HG03159 (cell line): ENCODE results near the gene NR1H4.
"Not testable (repeated sequence)": the region's sequence is repeated elsewhere in the genome, so short reads cannot be mapped to it uniquely, and the experiment has no call there.

Experiments
- ATAC-seq: cut with Tn5 transposase; IDR thresholded peaks from one replicate; pipeline ENCODE4 v1.9.1; 2021; ENCODE audit warnings: mild to moderate bottlenecking, moderate library complexity; ENCODE audit not compliant: unreplicated experiment

The NR1H4 gene

GRCh38 chr12:100508751-100509150 lies 35.1 kb downstream of the NR1H4 start:
- no peak for ATAC-seq

- no peak for ATAC-seq
Measured at GRCh38 chr12:100512692-100513091, 39.0 kb downstream of the NR1H4 start.

DNA sequence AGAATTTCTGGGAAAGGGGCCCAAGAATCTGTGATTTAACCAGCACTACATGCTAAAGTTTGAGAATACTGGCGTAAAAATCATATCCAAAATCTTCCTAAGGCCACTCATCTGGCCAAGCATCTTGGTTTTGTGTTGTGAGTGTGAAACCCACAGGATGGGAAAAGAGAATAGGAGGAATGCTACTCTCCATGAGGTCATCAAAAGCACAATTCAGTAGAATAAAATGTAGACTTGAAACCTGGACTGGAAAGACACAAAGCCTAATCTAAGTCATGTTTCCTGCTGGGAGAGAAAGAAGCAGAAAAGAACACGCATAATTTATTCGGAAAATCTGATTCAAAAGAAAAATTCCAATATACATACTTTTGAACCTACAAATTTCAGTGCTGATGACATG lies 42.3 kb downstream of the NR1H4 start:
- ATAC-seq = no peak

- ATAC-seq = no peak
Measured at GRCh38 chr12:100518376-100518775, 44.7 kb downstream of the NR1H4 start.

GRCh38 chr12:100520048-100520769 lies 46.5 kb downstream of the NR1H4 start:
- no peak for ATAC-seq

GRCh38 chr12:100521958-100522357 lies 48.3 kb downstream of the NR1H4 start:
- ATAC-seq = no peak

DNA sequence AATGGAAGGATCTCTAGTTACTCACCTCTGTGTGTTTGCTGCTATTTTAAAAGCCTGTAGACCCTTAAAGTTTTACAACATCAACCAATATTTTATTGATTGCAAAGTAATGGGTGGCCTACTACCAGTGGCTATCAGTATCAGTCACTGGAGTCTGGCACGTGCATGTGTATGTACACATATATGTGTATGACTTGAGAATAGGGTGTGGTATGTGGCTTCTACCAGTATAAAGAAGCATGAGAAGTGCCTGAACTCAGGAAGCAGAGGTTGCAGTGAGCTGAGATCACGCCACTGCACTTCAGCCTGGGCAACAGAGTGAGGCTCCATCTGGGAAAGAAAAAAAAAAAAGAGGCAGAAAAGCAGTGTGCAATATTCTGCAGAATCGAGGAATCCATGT lies 54.4 kb downstream of the NR1H4 start:
- no peak for ATAC-seq

- ATAC-seq = no peak
Measured at GRCh38 chr12:100528471-100529127, 54.9 kb downstream of the NR1H4 start.

GRCh38 chr12:100529756-100530350 lies 56.2 kb downstream of the NR1H4 start:
- no peak for ATAC-seq

DNA sequence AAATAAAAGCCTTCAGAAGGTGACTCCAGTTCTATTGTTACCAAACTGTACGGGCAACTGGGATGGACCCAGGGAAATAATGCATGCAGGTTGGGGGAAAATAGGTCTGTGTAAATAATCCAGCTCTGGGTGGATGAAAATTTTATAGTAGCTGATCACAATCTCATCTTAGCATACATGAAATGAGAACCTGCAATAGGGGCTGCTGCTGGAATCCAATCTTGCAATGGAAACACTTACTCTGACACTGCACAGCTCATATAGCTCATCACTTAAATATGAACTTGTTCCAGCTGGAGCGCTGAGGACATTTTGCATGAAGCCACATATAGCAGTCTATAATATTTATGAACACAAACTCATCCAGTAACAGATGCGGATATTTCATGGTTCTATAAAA lies 59.7 kb downstream of the NR1H4 start:
- ATAC-seq = no peak

- ATAC-seq = no peak
Measured at GRCh38 chr12:100534625-100535227, 61.1 kb downstream of the NR1H4 start.

DNA sequence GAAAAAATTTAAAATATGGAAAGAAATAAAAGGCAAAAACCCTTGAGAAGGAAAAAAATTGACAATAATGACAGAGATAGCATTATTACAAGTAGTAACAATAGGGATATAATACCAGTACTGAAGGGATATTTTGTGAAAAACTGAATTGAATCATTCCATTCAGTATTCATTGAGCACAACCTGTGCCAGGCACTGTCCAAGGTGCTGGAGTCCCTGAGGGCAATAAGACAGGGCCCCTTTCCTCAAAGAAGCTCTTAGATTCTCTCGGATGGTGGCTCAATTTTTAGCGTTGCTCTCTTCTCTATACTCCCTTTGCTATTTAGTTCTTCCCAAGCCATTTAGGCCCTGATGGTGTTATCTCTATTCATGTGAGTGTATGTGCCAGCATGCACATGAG lies 65.5 kb downstream of the NR1H4 start:
- no peak for ATAC-seq

- no peak for ATAC-seq
Measured at GRCh38 chr12:100544165-100544564, 70.5 kb downstream of the NR1H4 start.

GRCh38 chr12:100545092-100545491 lies 71.4 kb downstream of the NR1H4 start:
- no peak for ATAC-seq

DNA sequence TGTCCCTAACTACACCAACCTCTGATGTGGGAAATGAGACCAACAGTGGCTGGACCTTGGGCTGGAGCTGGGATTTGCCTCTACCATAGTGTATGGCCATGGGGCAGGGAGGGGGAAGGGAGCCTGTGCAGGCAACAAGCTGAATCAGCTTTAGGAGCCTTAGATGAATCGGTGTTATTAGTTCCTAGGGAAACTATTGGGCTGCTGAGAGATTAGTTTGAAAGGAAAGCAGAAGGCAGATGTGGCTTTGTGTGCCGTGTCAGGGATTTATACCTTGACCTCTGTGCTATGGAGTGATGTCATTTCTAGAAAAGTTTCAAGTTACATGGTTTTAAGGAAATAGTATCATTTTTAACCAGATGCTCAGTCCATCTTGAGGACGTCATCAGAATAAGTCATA lies 80.3 kb downstream of the NR1H4 start:
- no peak for ATAC-seq

DNA sequence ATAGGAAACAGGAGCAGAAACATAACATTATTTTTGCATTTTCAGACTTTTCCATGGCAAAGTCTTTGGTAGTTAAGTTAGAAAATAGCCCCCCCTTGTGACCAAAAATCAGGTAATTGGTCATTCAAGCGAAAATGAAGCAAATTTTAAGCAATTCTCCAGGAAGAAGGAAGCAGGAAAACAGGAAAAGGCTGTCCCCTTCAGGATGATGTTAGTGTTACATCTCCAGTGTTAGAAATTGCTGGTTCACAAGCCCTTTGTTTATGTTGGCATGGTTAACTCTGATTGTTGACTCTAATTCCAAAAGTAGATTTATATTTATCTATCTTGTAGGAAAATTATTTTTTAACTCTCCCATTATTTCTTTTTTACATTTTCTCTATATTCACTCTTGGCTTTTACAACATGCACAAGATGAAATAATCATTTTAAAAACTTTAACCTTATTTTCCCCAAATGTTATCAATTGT lies 81.0 kb downstream of the NR1H4 start:
- no peak for ATAC-seq

DNA sequence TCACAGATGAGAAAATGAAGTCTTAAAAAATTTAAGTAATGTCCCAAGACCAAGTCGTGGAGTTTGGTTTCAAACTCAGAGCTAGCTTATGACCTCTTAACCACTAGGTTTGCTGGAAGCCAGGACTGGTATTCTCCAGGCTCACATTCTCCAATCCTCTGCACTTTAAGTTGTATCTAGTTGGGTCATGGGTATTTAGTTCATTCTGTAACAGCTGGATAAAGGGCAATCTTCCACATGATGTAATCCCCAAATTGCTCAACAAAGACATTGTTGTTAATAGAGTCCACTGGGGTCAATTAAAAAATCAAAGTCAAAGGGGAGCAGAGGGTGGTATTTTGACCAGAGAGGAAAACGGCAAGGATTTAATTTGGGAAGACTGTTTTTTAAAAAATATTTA lies 82.1 kb downstream of the NR1H4 start:
- no peak for ATAC-seq

- no peak for ATAC-seq
Measured at GRCh38 chr12:100557357-100557756, 83.7 kb downstream of the NR1H4 start.

GRCh38 chr12:100559261-100559660 lies 85.6 kb downstream of the NR1H4 start:
- not testable (repeated sequence) for ATAC-seq

- no peak for ATAC-seq
Measured at GRCh38 chr12:100564090-100564489, 90.4 kb downstream of the NR1H4 start.

DNA sequence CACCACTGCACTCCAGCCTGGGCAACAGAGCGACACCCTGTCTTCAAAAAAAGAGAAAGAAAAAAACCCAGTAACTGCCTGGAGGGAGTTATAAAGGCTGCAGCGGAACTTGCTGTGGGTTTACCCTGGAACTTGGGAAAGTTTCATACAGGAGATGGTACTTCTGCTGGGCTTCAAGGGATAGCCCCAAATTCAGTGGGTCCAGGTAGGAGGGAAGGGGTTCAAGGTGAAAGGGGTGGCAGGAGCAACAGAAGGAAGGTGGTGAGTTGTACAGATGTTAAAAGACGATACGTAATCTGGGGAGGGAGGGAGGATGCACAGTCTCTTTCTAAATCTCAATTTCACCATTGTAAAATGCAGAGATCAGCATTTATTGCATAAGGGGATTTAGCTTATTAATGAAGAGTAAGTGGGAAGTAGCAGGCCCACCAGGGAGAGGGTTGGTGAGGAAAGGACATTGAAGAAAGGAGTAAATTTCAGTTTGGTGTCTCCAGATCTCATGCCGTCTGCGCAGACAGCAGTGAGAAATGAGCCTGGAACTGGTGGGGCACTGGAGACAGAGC lies 91.3 kb downstream of the NR1H4 start:
- ATAC-seq = no peak
